NCI-H2081 treated with DMSO at 0.1 percent for 48 hours (cell line): ENCODE results near the gene FGD5.
A peak's percentile ranks its signal among the peaks of the same experiment; 100 is the strongest.

Experiments
- DNase-seq: peaks from one replicate; lab custom pipeline; 2025; lab: John Stamatoyannopoulos, UW

The FGD5 gene

GRCh38 chr3:14935592-14936345 is 117.0 kb downstream of the FGD5 start:
- no peak for DNase-seq

- DNase-seq = no peak
These were observed 120.2 kb downstream of the FGD5 start for GRCh38 chr3:14938954-14939353.

DNA sequence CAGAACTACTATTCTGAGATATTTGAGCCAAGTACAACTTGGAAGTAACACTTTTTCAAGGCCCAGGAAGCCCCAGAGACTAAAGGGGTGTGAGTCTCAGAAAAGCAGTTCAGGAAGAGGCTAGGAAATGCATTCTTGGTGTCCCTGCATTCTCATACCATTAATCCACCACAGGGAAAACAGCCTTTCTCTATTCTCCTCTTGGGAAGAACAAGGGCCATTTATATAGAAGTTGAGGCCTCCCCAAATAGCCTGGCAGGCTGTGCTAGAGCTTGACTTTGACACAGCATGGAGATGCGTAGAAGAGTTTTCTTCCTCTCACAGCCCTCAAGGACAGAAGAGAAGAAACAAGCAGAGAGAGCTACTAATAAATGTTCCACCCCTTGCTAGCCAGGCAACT is 123.1 kb downstream of the FGD5 start:
- DNase-seq = no peak

DNA sequence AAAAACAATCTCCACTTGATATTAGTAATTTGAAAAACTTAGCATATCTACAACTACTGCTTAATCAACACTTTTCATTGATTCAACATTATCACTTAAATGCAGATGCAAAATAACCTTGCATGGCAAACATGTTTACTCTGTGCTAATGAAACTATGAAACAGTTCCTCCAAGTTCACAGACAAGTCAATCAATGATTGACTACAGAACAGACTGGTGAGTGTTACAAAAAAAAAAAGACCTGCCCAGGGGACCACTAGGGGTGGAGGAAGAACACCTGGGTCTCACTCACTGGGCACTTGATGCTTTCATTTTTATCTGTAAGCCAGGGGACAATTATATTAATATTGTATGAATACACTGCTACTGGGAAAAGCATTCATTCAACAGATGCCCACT is 124.3 kb downstream of the FGD5 start:
- no peak for DNase-seq

GRCh38 chr3:14946236-14946635 is 127.5 kb downstream of the FGD5 start:
- DNase-seq = no peak

GRCh38 chr3:14946739-14947099 is 128.0 kb downstream of the FGD5 start:
- DNase-seq = no peak

DNA sequence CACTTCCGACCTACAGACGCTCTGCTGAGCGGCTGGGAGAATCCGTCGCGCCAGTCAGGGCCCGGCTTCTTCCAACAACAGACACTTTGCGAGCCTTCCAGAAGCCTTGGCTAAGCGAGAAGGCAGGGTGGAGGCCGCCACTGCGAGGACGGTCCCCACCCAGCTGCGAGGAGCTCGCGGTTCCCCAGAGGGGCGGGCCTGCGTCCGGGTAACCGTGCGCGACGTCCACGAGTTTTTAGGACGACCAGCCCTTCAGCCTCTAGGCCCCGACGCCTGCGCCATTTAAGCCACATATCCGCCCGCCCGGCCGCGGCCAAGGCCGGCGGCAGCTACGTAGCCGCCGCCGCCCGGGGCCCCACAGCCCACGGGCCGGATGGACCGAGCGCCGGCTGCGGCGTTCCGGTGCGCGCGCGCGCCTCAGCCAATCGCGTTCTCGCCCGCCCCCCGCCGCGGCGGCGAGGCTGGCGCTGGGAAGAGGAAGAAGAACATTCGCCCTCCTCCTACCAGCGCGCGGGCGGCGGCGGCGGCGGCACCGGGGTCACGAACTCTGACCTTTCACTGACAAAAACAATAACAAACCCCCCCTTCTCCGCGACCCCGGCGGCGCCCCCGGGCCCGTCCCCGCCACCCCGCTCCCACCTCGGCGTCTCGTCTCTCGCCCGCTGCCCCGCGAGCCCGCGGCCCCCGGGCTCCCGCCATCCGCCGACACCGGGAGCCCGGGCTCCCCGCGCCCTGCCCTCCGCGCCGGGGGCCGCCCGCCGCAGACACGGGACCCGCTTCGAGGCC is 128.5 kb downstream of the FGD5 start, which contains the start of gene NR2C2:
TSS of gene NR2C2 (plus strand) at position 484 of the 786 bp plus-strand sequence. CDS start 56,332 bp downstream, outside the sequence.
- peak; percentile 14 for DNase-seq

GRCh38 chr3:14947886-14948608 is 129.3 kb downstream of the FGD5 start:
- DNase-seq = peak; percentile 61

- peak; percentile 61 for DNase-seq
These were observed 129.9 kb downstream of the FGD5 start for GRCh38 chr3:14948609-14949038.

- no peak for DNase-seq
These were observed 130.4 kb downstream of the FGD5 start for GRCh38 chr3:14949126-14949525.

DNA sequence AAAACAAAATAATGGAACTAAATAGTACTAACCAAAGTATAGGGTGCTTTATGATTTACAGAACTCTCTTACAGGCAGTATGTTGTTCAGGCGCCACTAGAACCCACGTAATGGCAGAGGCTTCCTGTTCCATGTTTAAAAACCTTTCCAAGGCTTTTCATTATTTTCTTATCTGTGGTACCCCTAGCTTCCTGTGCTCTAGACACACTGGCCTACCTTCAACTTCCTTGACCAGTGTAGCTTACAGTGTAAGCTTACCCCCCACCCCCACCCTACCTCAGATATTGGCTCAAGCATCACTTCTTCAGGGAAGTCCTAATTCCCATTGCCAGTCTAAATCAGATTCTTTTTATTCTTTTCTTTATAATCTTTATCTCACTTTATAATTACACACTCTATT is 131.5 kb downstream of the FGD5 start:
- DNase-seq = no peak

GRCh38 chr3:14957153-14957552 is 138.4 kb downstream of the FGD5 start:
- DNase-seq = no peak

GRCh38 chr3:14957925-14958324 is 139.2 kb downstream of the FGD5 start:
- no peak for DNase-seq

DNA sequence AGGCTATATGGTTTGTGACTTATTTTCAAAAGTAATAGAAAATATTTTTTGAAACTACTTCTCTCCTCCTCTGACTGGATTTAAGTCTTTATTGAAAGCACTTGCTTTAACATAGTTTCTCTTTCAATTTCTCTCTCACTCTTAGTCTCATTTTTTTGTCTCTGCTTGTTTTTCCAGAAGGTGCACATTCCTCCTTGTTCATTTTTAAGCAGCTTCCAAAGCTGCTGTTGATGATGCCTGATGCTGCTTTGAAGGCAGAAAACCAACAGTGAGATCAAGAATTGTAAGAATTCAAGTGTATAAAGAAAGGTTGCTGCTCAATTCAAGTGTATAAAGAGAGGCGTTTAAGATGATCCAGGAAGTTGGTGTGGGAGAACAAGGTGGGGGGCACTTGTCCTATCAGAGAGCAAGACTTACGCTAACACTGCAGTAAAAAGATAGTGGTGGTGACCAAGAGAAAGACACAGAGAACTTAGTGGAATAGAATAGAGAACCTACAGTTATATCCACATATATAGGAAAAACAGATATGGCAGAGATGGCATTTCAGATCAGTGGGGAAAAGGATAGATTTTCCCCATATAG is 140.7 kb downstream of the FGD5 start:
- no peak for DNase-seq

DNA sequence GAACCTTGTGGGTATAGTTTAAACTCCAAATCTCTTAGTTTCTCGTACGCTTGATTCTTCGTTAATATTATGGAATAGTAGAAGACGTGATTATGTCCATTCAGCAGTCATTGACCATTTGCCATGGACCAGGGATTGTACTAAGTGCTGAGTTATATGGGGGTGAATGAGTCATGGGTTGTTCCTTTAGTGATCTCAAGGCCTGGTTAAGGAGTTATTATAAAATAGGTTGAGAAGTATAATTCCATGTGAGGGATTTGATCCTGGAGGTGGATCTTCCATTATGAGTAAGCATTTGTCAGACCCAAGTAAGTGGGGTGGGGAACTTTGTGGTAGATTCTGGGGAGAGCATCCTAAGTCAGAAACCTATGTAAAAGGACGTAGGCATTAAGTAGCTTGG is 144.0 kb downstream of the FGD5 start:
- DNase-seq = no peak

DNA sequence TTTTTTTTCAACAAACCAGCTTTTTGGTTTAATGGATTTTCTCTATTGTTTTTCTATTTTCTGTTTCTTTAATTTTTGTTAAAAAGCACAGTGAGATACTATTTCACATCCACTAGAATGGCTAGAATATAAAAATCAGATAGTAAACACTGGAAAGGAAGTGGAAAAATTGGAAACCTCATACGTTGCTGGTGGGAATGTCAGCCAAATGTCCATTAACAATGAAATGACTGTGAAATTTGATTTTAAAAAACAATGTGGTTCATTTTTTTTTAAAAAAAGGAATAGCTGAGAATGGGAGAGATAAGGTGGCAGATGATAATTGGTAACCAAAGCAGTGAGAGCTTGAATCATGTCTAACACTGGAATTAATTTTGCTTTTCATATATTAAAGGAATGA is 148.5 kb downstream of the FGD5 start:
- DNase-seq = no peak

DNA sequence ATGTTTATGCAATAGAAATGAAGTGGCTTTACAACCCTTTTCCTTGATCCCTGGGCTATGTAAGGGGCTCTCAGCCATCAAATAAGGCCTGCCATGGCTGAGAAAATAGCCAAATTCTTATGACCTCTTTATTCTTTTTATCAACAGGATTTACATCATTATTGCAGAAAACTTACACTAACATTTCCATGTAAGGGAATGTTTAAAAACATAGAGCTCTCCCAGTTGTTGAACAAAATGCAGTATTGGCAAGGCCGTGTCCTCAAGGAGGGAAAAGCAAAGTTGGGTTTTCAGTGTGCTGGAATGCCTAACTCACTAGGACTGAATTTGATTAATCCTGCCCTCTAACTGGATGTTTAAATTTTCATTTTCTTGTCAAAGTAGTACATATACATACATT is 150.9 kb downstream of the FGD5 start:
- no peak for DNase-seq

- no peak for DNase-seq
These were observed 157.6 kb downstream of the FGD5 start for GRCh38 chr3:14976317-14976716.

DNA sequence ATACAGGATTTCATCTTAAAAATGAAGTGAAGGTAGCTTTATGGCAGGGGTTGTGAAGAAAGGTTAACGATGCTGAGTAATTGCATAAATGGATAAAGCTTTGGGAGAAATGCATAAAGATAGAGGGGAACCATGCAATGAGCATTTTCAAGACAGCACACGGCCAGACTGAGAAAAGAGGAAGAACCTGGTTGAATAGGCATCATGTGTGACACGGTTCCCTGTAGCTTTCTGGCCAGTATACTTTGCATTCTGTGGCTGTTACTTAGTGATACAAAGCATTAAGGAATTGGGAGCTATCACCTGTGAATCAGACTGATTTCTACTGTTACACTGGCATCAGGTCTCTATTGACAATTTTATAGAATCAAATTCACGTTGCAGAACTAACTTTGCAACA is 161.9 kb downstream of the FGD5 start:
- DNase-seq = no peak
